Glutamatergic neuron (in vitro differentiated cells): Measurements from ENCODE around the gene STX18. TPM values are rescaled to one million over a fixed set of nuclear protein-coding genes. Genes with fewer than 3 reads are reported as not detected.

Experiments used
- DNase-seq: peaks from one replicate; pipeline ENCODE4 v3.0.0; 2022
- H3K27ac Mint-ChIP-seq: one replicate; pipeline ENCODE4 v1.8.0; 2020; ENCODE audit warnings: mild to moderate bottlenecking, mixed read lengths, inconsistent platforms; ENCODE audit not compliant: unreplicated experiment
- H3K27me3 Mint-ChIP-seq: one replicate; pipeline ENCODE4 v1.8.0; 2020; ENCODE audit warnings: mild to moderate bottlenecking, moderate library complexity, mixed read lengths, inconsistent platforms; ENCODE audit not compliant: unreplicated experiment
- H3K36me3 Mint-ChIP-seq: one replicate; pipeline ENCODE4 v1.8.0; 2020; ENCODE audit warnings: mild to moderate bottlenecking, mixed read lengths, inconsistent platforms; ENCODE audit not compliant: unreplicated experiment
- H3K4me1 Mint-ChIP-seq: one replicate; pipeline ENCODE4 v1.8.0; 2020; ENCODE audit warnings: mild to moderate bottlenecking, low read depth, mixed read lengths, inconsistent platforms; ENCODE audit not compliant: unreplicated experiment
- H3K4me3 Mint-ChIP-seq: one replicate; pipeline ENCODE4 v1.8.0; 2020; ENCODE audit warnings: mild to moderate bottlenecking, mixed read lengths, inconsistent platforms; ENCODE audit not compliant: unreplicated experiment
- H3K9me3 Mint-ChIP-seq: one replicate; pipeline ENCODE4 v1.8.0; 2020; ENCODE audit warnings: mild to moderate bottlenecking, moderate library complexity, mixed read lengths, inconsistent platforms; ENCODE audit not compliant: unreplicated experiment
- CTCF ChIP-seq: fragments of 200-600 bp; sonication (generic); IDR thresholded peaks from one replicate; pipeline ENCODE4 v1.5.0; 2021; ENCODE audit not compliant: partially characterized antibody, unreplicated experiment
- total RNA-seq: library from RNA; stranded (reverse); fragmentation: NEBNext Ultra II Directional; extraction: Animal tissue kit (Norgen Biotek cat#: 25700); gene quantifications from one replicate; pipeline ENCODE4 v1.2.1, GENCODE V29; 2021; ENCODE audit not compliant: unreplicated experiment

STX18 gene
- total RNA-seq, 1 donor from 2014 or later = 26.3 TPM

- Mint-ChIP-seq H3K36me3 (peaks cover 5% of the 10 kb centered on the region), H3K9me3 (peaks cover 6% of the 10 kb centered on the region), H3K27ac (peak overlapping the region; percentile 55), H3K27me3 (peaks cover 9% of the 10 kb centered on the region), H3K4me3 (no peak overlapping the region), H3K4me1 (peaks cover 23% of the 10 kb centered on the region)
- no peak for DNase-seq
- no peak for TF ChIP-seq CTCF
These were observed 134.3 kb downstream of the STX18 start for GRCh38 chr4:4407299-4408131.

GRCh38 chr4:4406455-4407298, 135.2 kb downstream of the STX18 start:
- Mint-ChIP-seq H3K36me3 (peaks cover 5% of the 10 kb centered on the region), H3K4me1 (peaks cover 23% of the 10 kb centered on the region), H3K4me3 (no peak overlapping the region), H3K27ac (peak overlapping the region; percentile 43), H3K27me3 (peaks cover 9% of the 10 kb centered on the region), H3K9me3 (peaks cover 6% of the 10 kb centered on the region)
- no peak for TF ChIP-seq CTCF
- DNase-seq = no peak

- TF ChIP-seq CTCF = no peak
- Mint-ChIP-seq H3K4me3 (no peak overlapping the region), H3K27ac (no peak overlapping the region), H3K27me3 (peaks cover 9% of the 10 kb centered on the region), H3K4me1 (peaks cover 23% of the 10 kb centered on the region), H3K36me3 (peaks cover 5% of the 10 kb centered on the region), H3K9me3 (peaks cover 6% of the 10 kb centered on the region)
- DNase-seq = no peak
These were observed 136.4 kb downstream of the STX18 start for GRCh38 chr4:4405358-4405962.

GRCh38 chr4:4402966-4403365, 138.9 kb downstream of the STX18 start:
- TF ChIP-seq CTCF = no peak
- H3K4me1 Mint-ChIP-seq = peaks cover 14% of the 10 kb centered on the region
- H3K9me3 Mint-ChIP-seq = peaks cover 8% of the 10 kb centered on the region
- H3K4me3 Mint-ChIP-seq = no peak overlapping the region
- H3K27me3 Mint-ChIP-seq = peaks cover 9% of the 10 kb centered on the region
- DNase-seq = no peak
- no peak overlapping the region for H3K27ac Mint-ChIP-seq
- H3K36me3 Mint-ChIP-seq = peaks cover 15% of the 10 kb centered on the region
